ENCODE data around the gene NAIF1. TPM values are rescaled to one million over a fixed set of nuclear protein-coding genes. Genes with fewer than 3 reads are reported as not detected.
"Not testable (repeated sequence)": the region's sequence is repeated elsewhere in the genome, so short reads cannot be mapped to it uniquely, and the experiment has no call there.

NAIF1 gene, protein sequence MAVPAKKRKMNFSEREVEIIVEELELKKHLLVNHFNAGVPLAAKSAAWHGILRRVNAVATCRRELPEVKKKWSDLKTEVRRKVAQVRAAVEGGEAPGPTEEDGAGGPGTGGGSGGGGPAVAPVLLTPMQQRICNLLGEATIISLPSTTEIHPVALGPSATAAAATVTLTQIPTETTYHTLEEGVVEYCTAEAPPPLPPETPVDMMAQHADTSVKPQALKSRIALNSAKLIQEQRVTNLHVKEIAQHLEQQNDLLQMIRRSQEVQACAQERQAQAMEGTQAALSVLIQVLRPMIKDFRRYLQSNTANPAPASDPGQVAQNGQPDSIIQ
- total RNA-seq = 10 to 100 TPM; 11.9 to 17.9 TPM

- H3K9me3 Mint-ChIP-seq = no peaks in the 10 kb centered on the region
- peak within 1 kb of the TSS; percentile 90 for H3K27ac Mint-ChIP-seq
- ATAC-seq (replicated peaks in 1 of 2) = peak; percentile 73 to 76
- H3K27me3 Mint-ChIP-seq (ENCODE audit: low read depth) = no peaks in the 10 kb centered on the region
- peak; percentile 97 to 98 for DNase-seq
- H3K36me3 Mint-ChIP-seq (ENCODE audit: insufficient read depth in 2 of 2) = peaks cover 1 to 4% of the 10 kb centered on the region in 2 donors
- H3K4me3 Mint-ChIP-seq = peak within 1 kb of the TSS in 1 of 2 donors; percentile 94
- peaks cover 41% of the 10 kb centered on the region for H3K4me1 Mint-ChIP-seq (ENCODE audit: low read depth)
Observed at GRCh38 chr9:128066713-128067644, at the start of gene NAIF1. NAIF1 (minus strand) TSS chr9:128067320; CDS start chr9:128067101, 219 bp downstream.

DNA sequence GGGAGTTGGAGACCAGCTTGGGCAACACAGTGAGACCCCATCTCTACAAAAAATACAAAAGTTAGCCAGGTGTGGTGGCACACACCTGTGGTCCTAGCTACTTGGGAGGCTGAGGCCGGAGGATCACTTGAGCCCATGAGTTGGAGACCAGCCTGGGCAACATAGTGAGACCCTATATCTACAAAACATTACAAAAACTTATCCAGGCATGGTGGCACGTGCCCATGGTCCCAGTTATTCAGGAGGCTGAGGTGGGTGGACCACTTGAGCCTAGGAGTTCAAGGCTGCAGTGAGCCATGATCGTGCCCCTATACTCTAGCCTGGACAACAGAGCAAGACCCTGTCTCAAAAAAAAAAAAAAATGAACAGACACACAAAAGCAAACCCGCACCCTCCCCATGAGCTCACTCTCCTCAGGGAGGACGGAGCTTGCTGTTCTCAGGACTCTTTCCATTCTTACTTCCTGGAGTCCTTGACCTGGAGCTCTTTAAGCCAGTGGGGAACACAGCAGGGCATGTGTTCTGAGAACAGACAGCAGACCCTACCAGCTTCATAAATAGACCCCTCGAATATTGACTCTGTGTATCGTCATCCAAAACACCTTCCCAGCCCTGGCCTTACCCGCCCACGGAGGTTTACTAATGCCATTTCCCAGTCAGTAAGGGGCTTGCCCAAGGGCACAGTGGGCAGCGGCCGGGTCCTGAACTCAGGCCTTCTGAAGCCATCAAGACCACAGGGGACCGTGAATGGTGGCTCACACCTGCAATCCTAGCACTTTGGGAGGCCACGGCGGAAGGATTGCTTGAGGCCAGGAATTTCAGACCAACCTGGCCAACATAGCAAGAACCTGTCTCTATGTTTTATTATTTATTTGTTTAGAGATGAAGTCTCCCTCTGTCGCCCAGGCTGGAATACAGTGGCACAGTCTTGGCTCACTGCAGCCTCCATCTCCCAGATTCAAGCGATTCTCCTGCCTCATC is 49.3 kb upstream of the NAIF1 start:
- peaks cover 5% of the 10 kb centered on the region for H3K4me1 Mint-ChIP-seq (ENCODE audit: low read depth)
- no peak overlapping the region for H3K4me3 Mint-ChIP-seq
- no peak overlapping the region for H3K27ac Mint-ChIP-seq
- no peaks in the 10 kb centered on the region for H3K27me3 Mint-ChIP-seq (ENCODE audit: low read depth)
- DNase-seq = no peak
- ATAC-seq (replicated peaks in 1 of 2) = no peak
- no peaks in the 10 kb centered on the region for H3K9me3 Mint-ChIP-seq
- peaks cover 0 to 3% of the 10 kb centered on the region in 2 donors for H3K36me3 Mint-ChIP-seq (ENCODE audit: insufficient read depth in 2 of 2)

- Mint-ChIP-seq H3K27ac (no peak overlapping the region), H3K27me3 (ENCODE audit: low read depth) (no peaks in the 10 kb centered on the region), H3K36me3 (ENCODE audit: insufficient read depth in 2 of 2) (peaks cover 0 to 3% of the 10 kb centered on the region in 2 donors), H3K4me1 (ENCODE audit: low read depth) (peaks cover 5% of the 10 kb centered on the region), H3K4me3 (no peak overlapping the region), H3K9me3 (no peaks in the 10 kb centered on the region)
- DNase-seq (no peak), ATAC-seq (replicated peaks in 1 of 2) (peak; percentile 21 to 25)
Observed at GRCh38 chr9:128115187-128116103, 48.3 kb upstream of the NAIF1 start.

DNA sequence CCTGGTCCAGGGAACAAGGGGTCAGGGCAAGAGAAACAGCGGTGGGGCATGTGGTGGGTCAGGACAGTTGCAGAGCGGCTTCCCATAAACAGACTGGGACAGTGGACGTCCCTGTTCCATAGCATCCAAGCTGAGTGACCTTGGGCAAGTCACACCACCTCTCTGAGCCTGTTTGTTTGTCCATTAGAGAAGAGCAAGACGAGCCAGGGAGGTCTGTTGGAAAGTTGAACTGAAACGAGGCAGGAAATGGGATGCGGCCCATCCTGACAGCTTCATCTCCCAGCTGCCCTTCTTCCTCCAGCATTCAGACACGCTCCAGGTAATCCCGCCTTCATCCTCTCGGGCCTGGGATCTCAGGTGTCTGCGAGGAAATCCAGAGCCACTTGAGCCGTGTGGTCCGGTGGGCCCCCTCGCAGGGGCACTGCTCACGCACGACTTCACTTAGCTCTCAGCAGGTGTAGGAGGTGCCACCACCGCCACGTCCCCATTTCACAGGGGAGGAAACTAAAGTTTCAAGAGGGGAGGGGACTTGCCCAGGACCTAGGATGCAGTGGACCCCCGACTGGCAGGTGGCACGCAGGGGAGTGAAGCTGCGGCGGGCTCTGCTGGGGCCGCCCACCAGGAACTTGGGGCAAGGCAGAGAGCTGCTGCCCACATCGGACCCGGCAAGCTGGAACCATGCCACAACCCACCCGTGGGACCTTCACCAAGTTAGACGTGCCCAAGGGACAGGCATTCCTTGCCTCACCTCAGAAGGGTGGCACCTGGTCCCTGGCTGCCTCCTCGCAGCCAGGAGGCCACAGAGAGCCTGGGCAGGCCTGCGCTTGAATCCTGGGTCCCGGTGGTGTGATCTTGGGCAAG is 47.4 kb upstream of the NAIF1 start:
- peaks cover 0 to 3% of the 10 kb centered on the region in 2 donors for H3K36me3 Mint-ChIP-seq (ENCODE audit: insufficient read depth in 2 of 2)
- no peak overlapping the region for H3K4me3 Mint-ChIP-seq
- peaks cover 5% of the 10 kb centered on the region for H3K4me1 Mint-ChIP-seq (ENCODE audit: low read depth)
- no peaks in the 10 kb centered on the region for H3K9me3 Mint-ChIP-seq
- no peak for ATAC-seq (replicated peaks in 1 of 2)
- H3K27me3 Mint-ChIP-seq (ENCODE audit: low read depth) = no peaks in the 10 kb centered on the region
- DNase-seq = no peak
- no peak overlapping the region for H3K27ac Mint-ChIP-seq

- H3K27me3 Mint-ChIP-seq (ENCODE audit: low read depth) = no peaks in the 10 kb centered on the region
- ATAC-seq (replicated peaks in 1 of 2) = no peak
Observed at GRCh38 chr9:128113526-128114325, 46.6 kb upstream of the NAIF1 start.

DNA sequence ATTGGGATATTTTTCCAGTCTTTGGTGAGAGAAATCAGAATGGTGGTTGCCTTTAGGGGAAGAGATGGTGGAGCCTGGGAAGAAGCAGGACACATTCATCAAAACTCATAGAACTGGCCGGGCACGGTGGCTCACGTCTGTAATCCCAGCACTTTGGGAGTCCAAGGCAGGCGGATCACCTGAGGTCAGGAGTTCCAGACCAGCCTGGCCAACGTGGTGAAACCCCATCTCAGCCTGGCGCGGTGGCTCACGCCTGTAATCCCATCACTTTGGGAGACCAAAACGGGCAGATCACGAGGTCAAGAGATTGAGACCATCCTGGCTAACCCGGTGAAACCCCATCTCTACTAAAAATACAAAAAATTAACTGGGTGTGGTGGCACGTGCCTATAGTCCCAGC is 44.6 kb upstream of the NAIF1 start:
- not testable (repeated sequence) for H3K27me3 Mint-ChIP-seq (ENCODE audit: low read depth); H3K27ac Mint-ChIP-seq; DNase-seq; H3K4me1 Mint-ChIP-seq (ENCODE audit: low read depth); H3K4me3 Mint-ChIP-seq; ATAC-seq (replicated peaks in 1 of 2); H3K36me3 Mint-ChIP-seq (ENCODE audit: insufficient read depth in 2 of 2); H3K9me3 Mint-ChIP-seq

More at GRCh38 chr9:128113526-128114325, 46.6 kb upstream of the NAIF1 start:
- no peak overlapping the region for H3K27ac Mint-ChIP-seq
- peaks cover 5% of the 10 kb centered on the region for H3K4me1 Mint-ChIP-seq (ENCODE audit: low read depth)
- DNase-seq = no peak
- no peak overlapping the region for H3K4me3 Mint-ChIP-seq
- H3K9me3 Mint-ChIP-seq = no peaks in the 10 kb centered on the region
- H3K36me3 Mint-ChIP-seq (ENCODE audit: insufficient read depth in 2 of 2) = peaks cover 0 to 3% of the 10 kb centered on the region in 2 donors

DNA sequence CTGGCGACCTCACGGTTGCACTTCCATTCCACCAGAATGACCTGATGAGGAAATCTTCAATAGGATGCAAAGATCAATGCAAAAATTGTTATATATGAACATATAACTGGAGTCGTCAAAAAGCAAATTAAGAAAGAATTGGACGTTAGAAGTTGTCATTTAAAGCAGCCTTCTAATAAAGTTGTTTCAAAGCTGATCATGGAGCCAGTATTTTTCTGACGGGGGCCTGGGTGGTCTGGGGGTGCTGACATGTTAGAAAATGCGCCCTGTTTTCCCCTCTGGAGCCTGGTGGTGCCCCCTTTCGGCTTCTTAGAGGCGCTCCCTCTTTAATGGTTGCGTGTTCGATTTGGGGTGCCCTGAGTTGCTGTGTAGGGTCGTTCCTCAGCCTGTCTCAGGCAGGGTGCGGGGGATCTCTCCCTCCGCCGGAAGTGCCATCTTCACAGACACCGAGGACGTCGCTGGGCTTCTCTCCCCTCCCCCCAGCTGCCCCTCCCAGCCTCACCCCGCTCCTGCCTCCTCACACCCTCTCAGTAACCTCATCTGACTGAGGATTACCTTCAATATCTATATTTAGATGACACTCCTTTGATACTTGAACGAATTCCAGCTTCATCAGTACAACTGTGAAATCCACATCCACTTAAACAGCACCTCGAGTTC is 42.1 kb upstream of the NAIF1 start:
- DNase-seq (no peak), ATAC-seq (replicated peaks in 1 of 2) (no peak)
- H3K4me3 Mint-ChIP-seq = no peak overlapping the region
- peaks cover 2 to 4% of the 10 kb centered on the region in 2 donors for H3K36me3 Mint-ChIP-seq (ENCODE audit: insufficient read depth in 2 of 2)
- no peaks in the 10 kb centered on the region for H3K9me3 Mint-ChIP-seq
- H3K27ac Mint-ChIP-seq = no peak overlapping the region
- H3K4me1 Mint-ChIP-seq (ENCODE audit: low read depth) = peaks cover 3% of the 10 kb centered on the region
- H3K27me3 Mint-ChIP-seq (ENCODE audit: low read depth) = no peaks in the 10 kb centered on the region

- Mint-ChIP-seq H3K4me3 (no peak overlapping the region), H3K4me1 (ENCODE audit: low read depth) (peaks cover 10% of the 10 kb centered on the region), H3K27ac (no peak overlapping the region), H3K36me3 (ENCODE audit: insufficient read depth in 2 of 2) (peaks cover 2 to 6% of the 10 kb centered on the region in 2 donors), H3K27me3 (ENCODE audit: low read depth) (no peaks in the 10 kb centered on the region), H3K9me3 (no peaks in the 10 kb centered on the region)
- DNase-seq (no peak), ATAC-seq (replicated peaks in 1 of 2) (no peak)
Observed at GRCh38 chr9:128108269-128109049, 41.3 kb upstream of the NAIF1 start.

DNA sequence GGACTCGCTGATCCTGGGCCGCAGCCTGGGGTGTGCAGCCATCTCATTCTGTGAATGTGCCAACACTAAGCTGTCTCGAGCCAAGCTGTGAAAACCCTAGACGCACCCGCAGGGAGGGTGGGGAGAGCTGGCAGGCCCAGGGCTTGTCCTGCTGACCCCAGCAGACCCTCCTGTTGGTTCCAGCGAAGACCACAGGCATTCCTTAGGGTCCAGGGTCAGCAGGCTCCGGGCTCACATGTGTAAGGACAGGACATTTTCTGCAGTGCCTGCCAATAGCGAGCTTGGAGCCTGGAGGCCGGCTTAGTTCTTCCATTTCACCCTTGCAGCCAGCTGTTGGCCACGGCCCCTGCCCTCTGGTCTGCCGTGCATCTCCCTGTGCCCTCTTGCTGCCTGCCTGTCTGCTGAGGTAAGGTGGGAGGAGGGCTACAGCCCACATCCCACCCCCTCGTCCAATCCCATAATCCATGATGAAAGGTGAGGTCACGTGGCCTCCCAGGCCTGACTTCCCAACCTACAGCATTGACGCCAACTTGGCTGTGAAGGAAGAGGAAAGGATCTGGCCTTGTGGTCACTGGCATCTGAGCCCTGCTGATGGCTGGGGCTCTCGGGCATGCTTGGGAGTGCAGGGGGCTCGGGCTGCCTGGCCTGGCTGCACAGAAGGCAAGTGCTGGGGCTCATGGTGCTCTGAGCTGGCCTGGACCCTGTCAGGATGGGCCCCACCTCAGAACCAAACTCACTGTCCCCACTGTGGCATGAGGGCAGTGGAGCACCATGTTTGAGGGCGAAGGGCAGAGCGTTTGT is 40.5 kb upstream of the NAIF1 start:
- no peaks in the 10 kb centered on the region for H3K27me3 Mint-ChIP-seq (ENCODE audit: low read depth)
- H3K4me3 Mint-ChIP-seq = no peak overlapping the region
- H3K4me1 Mint-ChIP-seq (ENCODE audit: low read depth) = peaks cover 18% of the 10 kb centered on the region
- H3K27ac Mint-ChIP-seq = peak overlapping the region; percentile 33
- peaks cover 2 to 7% of the 10 kb centered on the region in 2 donors for H3K36me3 Mint-ChIP-seq (ENCODE audit: insufficient read depth in 2 of 2)
- H3K9me3 Mint-ChIP-seq = no peaks in the 10 kb centered on the region
- DNase-seq (no peak), ATAC-seq (replicated peaks in 1 of 2) (no peak)
